Activated CD4-positive, alpha-beta T cell treated with anti-CD3 and anti-CD28 coated beads, Interleukin-2, amount 50 U/mL, for 16 hours (primary cell): Measurements from ENCODE around the gene PDE9A.
"Not testable (repeated sequence)": the region's sequence is repeated elsewhere in the genome, so short reads cannot be mapped to it uniquely, and the experiment has no call there.

ENCODE experiments used
- DNase-seq: peaks from one replicate; pipeline ENCODE4 v3.0.0-alpha.2; 2020

PDE9A gene

GRCh38 chr21:42779431-42779861 is 126.0 kb downstream of the PDE9A start:
- DNase-seq: no peak

GRCh38 chr21:42780617-42781016 is 127.2 kb downstream of the PDE9A start:
- DNase-seq: no peak

GRCh38 chr21:42781150-42781970 is 127.9 kb downstream of the PDE9A start:
- no peak for DNase-seq

GRCh38 chr21:42781971-42782722 is 128.7 kb downstream of the PDE9A start:
- DNase-seq: no peak

GRCh38 chr21:42782723-42783242 is 129.4 kb downstream of the PDE9A start:
- DNase-seq: no peak

GRCh38 chr21:42784276-42784675 is 130.9 kb downstream of the PDE9A start:
- no peak for DNase-seq

GRCh38 chr21:42784896-42785451 is 131.6 kb downstream of the PDE9A start:
- DNase-seq: no peak

GRCh38 chr21:42785666-42786427 is 132.4 kb downstream of the PDE9A start:
- DNase-seq: no peak

- no peak for DNase-seq
Observed at GRCh38 chr21:42786884-42787283, 133.5 kb downstream of the PDE9A start.

GRCh38 chr21:42787613-42788012 is 134.2 kb downstream of the PDE9A start:
- DNase-seq: no peak

- DNase-seq: no peak
Observed at GRCh38 chr21:42790520-42791065, 137.2 kb downstream of the PDE9A start.

- DNase-seq: no peak
Observed at GRCh38 chr21:42793774-42794173, 140.4 kb downstream of the PDE9A start.

GRCh38 chr21:42794551-42794950 is 141.1 kb downstream of the PDE9A start:
- DNase-seq: no peak

- no peak for DNase-seq
Observed at GRCh38 chr21:42796327-42797062, 143.1 kb downstream of the PDE9A start.

- no peak for DNase-seq
Observed at GRCh38 chr21:42797522-42797921, 144.1 kb downstream of the PDE9A start.

- DNase-seq: no peak
Observed at GRCh38 chr21:42798106-42798505, 144.7 kb downstream of the PDE9A start.

- DNase-seq: peak; percentile 79
Observed at GRCh38 chr21:42799516-42799915, 146.1 kb downstream of the PDE9A start.

- DNase-seq: no peak
Observed at GRCh38 chr21:42799948-42800347, 146.5 kb downstream of the PDE9A start.

- not testable (repeated sequence) for DNase-seq
Observed at GRCh38 chr21:42801616-42802015, 148.2 kb downstream of the PDE9A start.

- no peak for DNase-seq
Observed at GRCh38 chr21:42806509-42807140, 153.2 kb downstream of the PDE9A start.

- DNase-seq: not testable (repeated sequence)
Observed at GRCh38 chr21:42807293-42807895, 154.0 kb downstream of the PDE9A start.
